ENCODE measurements around the gene HCFC1. TPM values are rescaled to one million over a fixed set of nuclear protein-coding genes. Genes with fewer than 3 reads are reported as not detected.

Gene HCFC1
- total and polyA plus RNA-seq, 9 of the 15 experiments (the other 6 are each of a cell fraction or from before 2014, with no cell fraction given): 2.8 to 133 (median 17.1) TPM

DNA sequence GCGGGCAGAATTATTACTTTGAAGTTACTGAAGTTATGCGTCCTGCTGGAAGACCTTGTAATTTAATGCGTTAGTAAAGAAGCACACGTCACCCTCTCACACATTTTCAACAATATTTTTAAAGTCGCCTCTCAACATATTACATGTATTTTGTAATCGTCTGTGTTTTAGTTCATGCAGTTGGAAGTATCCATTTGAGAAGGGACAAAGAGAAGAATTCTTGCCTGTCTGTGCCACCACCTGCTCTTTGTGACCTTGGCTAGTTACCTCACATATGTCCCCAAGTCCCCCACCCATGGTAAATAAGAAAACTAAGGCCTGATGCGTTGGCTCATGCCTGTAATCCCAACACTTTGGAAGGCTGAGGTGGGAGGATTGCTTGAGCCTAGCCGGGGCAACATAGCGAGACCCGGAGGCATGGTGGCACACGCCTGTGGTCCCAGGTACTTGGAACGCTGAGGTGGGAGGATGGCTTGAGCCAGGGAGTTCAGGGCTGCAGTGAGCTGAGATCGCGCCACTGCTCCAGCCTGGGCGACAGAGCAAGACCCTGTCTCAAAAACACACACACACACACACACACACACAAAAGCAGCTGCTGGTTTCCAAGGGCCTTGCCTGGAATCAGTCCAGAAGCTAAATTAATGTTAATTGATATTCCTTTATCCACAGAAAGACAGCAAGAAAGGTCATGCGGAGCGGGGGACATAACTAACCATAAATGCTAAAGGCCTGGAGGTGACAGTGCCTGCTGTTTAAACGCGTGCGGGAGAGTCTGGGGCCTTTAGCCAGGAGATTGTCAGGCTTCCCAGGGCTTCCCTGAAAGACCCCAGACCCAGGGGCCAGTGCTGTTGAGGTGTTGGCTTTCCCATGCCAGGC is 1.7 kb upstream of the HCFC1 start (continued):
- TF ChIP-seq, protein P1, sequence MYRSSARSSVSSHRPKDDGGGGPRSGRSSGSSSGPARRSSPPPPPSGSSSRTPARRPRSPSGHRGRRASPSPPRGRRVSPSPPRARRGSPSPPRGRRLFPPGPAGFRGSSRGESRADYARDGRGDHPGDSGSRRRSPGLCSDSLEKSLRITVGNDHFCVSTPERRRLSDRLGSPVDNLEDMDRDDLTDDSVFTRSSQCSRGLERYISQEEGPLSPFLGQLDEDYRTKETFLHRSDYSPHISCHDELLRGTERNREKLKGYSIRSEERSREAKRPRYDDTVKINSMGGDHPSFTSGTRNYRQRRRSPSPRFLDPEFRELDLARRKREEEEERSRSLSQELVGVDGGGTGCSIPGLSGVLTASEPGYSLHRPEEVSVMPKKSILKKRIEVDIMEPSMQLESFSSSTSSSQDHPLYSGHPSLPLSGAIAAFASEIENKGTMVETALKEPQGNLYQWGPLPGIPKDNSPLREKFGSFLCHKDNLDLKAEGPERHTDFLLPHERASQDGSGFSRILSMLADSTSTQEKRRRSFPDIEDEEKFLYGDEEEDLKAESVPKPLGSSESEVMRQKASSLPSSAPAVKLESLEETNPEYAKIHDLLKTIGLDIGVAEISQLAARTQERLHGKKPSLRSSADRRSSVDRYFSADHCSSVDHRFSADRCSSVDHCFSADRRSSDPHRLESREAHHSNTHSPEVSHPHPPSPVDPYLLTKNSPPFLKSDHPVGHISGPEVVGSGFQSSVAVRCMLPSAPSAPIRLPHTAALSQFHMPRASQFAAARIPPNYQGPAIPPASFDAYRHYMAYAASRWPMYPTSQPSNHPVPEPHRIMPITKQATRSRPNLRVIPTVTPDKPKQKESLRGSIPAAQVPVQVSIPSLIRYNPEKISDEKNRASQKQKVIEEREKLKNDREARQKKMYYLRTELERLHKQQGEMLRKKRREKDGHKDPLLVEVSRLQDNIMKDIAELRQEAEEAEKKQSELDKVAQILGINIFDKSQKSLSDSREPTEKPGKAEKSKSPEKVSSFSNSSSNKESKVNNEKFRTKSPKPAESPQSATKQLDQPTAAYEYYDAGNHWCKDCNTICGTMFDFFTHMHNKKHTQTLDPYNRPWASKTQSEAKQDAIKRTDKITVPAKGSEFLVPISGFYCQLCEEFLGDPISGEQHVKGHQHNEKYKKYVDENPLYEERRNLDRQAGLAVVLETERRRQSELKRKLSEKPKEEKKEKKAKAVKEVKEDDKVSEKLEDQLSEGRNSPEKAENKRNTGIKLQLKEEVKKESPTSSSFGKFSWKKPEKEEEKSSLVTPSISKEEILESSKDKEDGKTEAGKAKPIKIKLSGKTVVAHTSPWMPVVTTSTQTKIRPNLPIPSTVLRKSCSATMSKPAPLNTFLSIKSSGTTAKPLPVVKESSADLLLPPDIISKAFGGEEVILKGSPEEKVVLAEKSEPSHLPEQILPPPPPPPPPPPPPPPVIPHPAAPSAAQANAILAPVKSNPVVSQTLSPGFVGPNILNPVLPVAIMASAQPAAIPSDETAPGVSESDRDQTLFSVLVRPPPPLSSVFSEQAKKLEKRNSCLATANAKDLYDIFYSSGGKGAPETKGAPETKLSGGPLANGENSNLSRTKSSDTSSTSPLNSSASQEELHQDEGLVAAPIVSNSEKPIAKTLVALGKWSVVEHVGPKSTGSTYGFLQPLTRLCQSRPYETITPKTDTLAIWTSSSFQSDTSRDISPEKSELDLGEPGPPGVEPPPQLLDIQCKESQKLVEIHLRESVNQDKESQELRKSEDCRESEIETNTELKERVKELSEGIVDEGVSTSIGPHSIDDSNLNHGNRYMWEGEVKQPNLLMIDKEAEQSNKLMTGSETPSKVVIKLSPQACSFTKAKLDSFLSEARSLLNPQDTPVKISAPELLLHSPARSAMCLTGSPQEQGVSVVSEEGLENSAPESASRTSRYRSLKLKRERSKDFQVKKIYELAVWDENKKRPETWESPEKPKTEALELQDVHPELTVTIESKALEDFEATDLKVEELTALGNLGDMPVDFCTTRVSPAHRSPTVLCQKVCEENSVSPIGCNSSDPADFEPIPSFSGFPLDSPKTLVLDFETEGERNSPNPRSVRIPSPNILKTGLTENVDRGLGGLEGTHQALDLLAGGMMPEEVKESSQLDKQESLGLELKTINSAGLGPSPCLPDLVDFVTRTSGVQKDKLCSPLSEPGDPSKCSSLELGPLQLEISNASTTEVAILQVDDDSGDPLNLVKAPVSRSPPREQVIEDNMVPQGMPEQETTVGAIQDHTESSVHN (IDR thresholded peaks at IDR 0.05; ENCODE audit: borderline replicate concordance in 1 of 2, low read depth in 1 of 2): no peak
- TF ChIP-seq, protein P2, sequence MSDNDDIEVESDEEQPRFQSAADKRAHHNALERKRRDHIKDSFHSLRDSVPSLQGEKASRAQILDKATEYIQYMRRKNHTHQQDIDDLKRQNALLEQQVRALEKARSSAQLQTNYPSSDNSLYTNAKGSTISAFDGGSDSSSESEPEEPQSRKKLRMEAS (CRISPR knock-in tag; IDR thresholded peaks at IDR 0.05): peak; percentile 43
- TF ChIP-seq TEAD4 (IDR thresholded peaks at IDR 0.05; ENCODE audit: low read length): no peak
- no peak for TF ChIP-seq TEAD4 (CRISPR knock-in tag; IDR thresholded peaks at IDR 0.05; ENCODE audit: borderline replicate concordance)
- TF ChIP-seq NR2C1 (IDR thresholded peaks at IDR 0.05): 0 out of 2 replicates have a peak, but pooled peaks have one; percentile 22
- TF ChIP-seq NR2C1 (tag; IDR thresholded peaks at IDR 0.05): no peak
